Activated CD4-positive, alpha-beta T cell treated with anti-CD3 and anti-CD28 coated beads, Interleukin-2, amount 10 ng/mL, durations not matched to agents 7 days and 5 days (primary cell): ENCODE data around the gene TEX29. TPM values are rescaled to one million over a fixed set of nuclear protein-coding genes. Genes with fewer than 3 reads are reported as not detected.

Experiments
- CTCF ChIA-PET: fragments of 350-600 bp; sonication (Branson Sonifier 250); formaldehyde crosslinking; loops from one replicate; lab custom pipeline; 2021; ENCODE audit warnings: antibody characterized with exemption; lab: Charles Lee
- POLR2A ChIA-PET: fragments of 350-600 bp; sonication (Branson Sonifier 250); formaldehyde crosslinking; loops from one replicate; lab custom pipeline; 2021; ENCODE audit warnings: antibody characterized with exemption; lab: Charles Lee
- DNase-seq: peaks from one replicate; pipeline ENCODE4 v3.0.0-alpha.2; 2020
- H3K27ac Mint-ChIP-seq: one replicate; pipeline ENCODE4 v1.8.0; 2021; ENCODE audit warnings: mild to moderate bottlenecking, moderate library complexity, mixed read lengths
- H3K27me3 Mint-ChIP-seq: one replicate; pipeline ENCODE4 v1.8.0; 2021; ENCODE audit warnings: mixed read lengths
- H3K36me3 Mint-ChIP-seq: one replicate; pipeline ENCODE4 v1.8.0; 2021; ENCODE audit warnings: low read depth, mixed read lengths
- H3K4me1 Mint-ChIP-seq: one replicate; pipeline ENCODE4 v1.8.0; 2021; ENCODE audit warnings: mixed read lengths
- H3K4me3 Mint-ChIP-seq: one replicate; pipeline ENCODE4 v1.8.0; 2021; ENCODE audit warnings: mild to moderate bottlenecking, moderate library complexity, mixed read lengths
- H3K9me3 Mint-ChIP-seq: one replicate; pipeline ENCODE4 v1.8.0; 2021; ENCODE audit warnings: mixed read lengths
- total RNA-seq, 2 experiments: library from RNA; stranded (reverse); gene quantifications; one replicate each; pipeline ENCODE4 v1.2.3, GENCODE V29; 2021

TEX29 gene
- total RNA-seq, 2 experiments from 2014 or later: 0.52 to 0.83 TPM

- Mint-ChIP-seq H3K9me3 (no peaks in the 10 kb centered on the region), H3K27ac (no peak overlapping the region), H3K4me3 (no peak overlapping the region), H3K4me1 (no peaks in the 10 kb centered on the region), H3K27me3 (no peaks in the 10 kb centered on the region), H3K36me3 (no peaks in the 10 kb centered on the region)
- DNase-seq: no peak
- POLR2A ChIA-PET: no interaction called here
- CTCF ChIA-PET: no interaction called here
Measured at GRCh38 chr13:111361046-111361872, 40.8 kb downstream of the TEX29 start.

GRCh38 chr13:111361873-111362648 lies 41.6 kb downstream of the TEX29 start:
- DNase-seq: no peak
- no peaks in the 10 kb centered on the region for H3K36me3 Mint-ChIP-seq
- no peak overlapping the region for H3K4me3 Mint-ChIP-seq
- H3K27me3 Mint-ChIP-seq: no peaks in the 10 kb centered on the region
- H3K9me3 Mint-ChIP-seq: no peaks in the 10 kb centered on the region
- no peaks in the 10 kb centered on the region for H3K4me1 Mint-ChIP-seq
- H3K27ac Mint-ChIP-seq: no peak overlapping the region
- POLR2A ChIA-PET: no interaction called here
- CTCF ChIA-PET: no interaction called here

DNA sequence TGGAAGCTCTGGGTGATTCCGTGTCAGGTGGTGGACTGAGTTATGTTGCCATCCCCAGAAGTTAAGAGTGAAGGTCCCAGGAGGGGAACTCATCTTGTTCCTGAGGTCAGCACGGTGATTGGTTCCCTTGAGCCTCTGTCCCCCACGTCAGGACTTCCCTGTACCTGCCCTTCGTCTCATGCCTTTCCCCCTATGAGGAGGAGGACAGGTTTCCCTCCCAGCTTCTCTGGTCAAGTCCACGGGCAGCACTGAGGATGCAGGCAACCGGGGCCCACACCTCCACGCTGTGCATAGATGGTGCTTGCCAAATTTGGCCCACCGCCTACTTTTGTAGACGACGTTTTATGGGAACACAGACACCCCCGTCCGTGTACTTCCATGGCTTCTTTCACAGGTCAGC lies 42.7 kb downstream of the TEX29 start:
- H3K9me3 Mint-ChIP-seq: no peaks in the 10 kb centered on the region
- DNase-seq: no peak
- H3K4me1 Mint-ChIP-seq: no peaks in the 10 kb centered on the region
- ChIA-PET POLR2A (no interaction called here), CTCF (no interaction called here)
- no peaks in the 10 kb centered on the region for H3K27me3 Mint-ChIP-seq
- H3K4me3 Mint-ChIP-seq: no peak overlapping the region
- no peak overlapping the region for H3K27ac Mint-ChIP-seq
- H3K36me3 Mint-ChIP-seq: no peaks in the 10 kb centered on the region

- Mint-ChIP-seq H3K27ac (no peak overlapping the region), H3K36me3 (no peaks in the 10 kb centered on the region), H3K9me3 (no peaks in the 10 kb centered on the region), H3K4me3 (no peak overlapping the region), H3K4me1 (no peaks in the 10 kb centered on the region), H3K27me3 (no peaks in the 10 kb centered on the region)
- CTCF ChIA-PET: no interaction called here
- DNase-seq: no peak
- POLR2A ChIA-PET: no interaction called here
Measured at GRCh38 chr13:111363591-111363990, 43.1 kb downstream of the TEX29 start.

- ChIA-PET POLR2A (no interaction called here), CTCF (no interaction called here)
- Mint-ChIP-seq H3K27ac (no peak overlapping the region), H3K4me3 (no peak overlapping the region), H3K36me3 (no peaks in the 10 kb centered on the region), H3K9me3 (peaks cover 2% of the 10 kb centered on the region), H3K27me3 (no peaks in the 10 kb centered on the region), H3K4me1 (no peaks in the 10 kb centered on the region)
- no peak for DNase-seq
Measured at GRCh38 chr13:111365149-111366005, 44.9 kb downstream of the TEX29 start.

DNA sequence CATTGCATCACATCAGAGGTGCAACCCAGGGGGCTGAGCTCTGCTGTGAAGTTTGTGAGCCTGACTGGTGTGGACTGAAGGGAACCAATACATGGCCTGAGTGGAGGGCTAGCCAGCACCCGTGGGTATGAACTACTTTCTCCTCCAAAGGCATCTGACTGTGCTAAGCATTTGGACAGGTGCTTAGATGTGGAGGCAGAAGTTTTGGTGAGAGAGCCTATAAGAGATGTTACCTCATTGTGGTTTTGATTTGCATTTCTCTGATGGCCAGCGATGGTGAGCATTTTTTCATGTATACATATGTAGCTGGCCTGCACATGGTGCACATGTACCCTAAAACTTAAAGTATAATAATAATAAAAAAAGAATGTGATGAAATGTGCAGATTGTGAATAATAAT lies 46.9 kb downstream of the TEX29 start:
- CTCF ChIA-PET: no interaction called here
- no peak overlapping the region for H3K27ac Mint-ChIP-seq
- H3K36me3 Mint-ChIP-seq: no peaks in the 10 kb centered on the region
- no peak overlapping the region for H3K4me3 Mint-ChIP-seq
- DNase-seq: no peak
- no peaks in the 10 kb centered on the region for H3K27me3 Mint-ChIP-seq
- no peaks in the 10 kb centered on the region for H3K4me1 Mint-ChIP-seq
- POLR2A ChIA-PET: no interaction called here
- H3K9me3 Mint-ChIP-seq: peaks cover 2% of the 10 kb centered on the region

- no peak overlapping the region for H3K4me3 Mint-ChIP-seq
- POLR2A ChIA-PET: no interaction called here
- H3K4me1 Mint-ChIP-seq: peaks cover 1% of the 10 kb centered on the region
- no peak for DNase-seq
- CTCF ChIA-PET: no interaction called here
- H3K27me3 Mint-ChIP-seq: no peaks in the 10 kb centered on the region
- H3K9me3 Mint-ChIP-seq: peaks cover 2% of the 10 kb centered on the region
- no peak overlapping the region for H3K27ac Mint-ChIP-seq
- H3K36me3 Mint-ChIP-seq: no peaks in the 10 kb centered on the region
Measured at GRCh38 chr13:111368091-111368490, 47.6 kb downstream of the TEX29 start.

DNA sequence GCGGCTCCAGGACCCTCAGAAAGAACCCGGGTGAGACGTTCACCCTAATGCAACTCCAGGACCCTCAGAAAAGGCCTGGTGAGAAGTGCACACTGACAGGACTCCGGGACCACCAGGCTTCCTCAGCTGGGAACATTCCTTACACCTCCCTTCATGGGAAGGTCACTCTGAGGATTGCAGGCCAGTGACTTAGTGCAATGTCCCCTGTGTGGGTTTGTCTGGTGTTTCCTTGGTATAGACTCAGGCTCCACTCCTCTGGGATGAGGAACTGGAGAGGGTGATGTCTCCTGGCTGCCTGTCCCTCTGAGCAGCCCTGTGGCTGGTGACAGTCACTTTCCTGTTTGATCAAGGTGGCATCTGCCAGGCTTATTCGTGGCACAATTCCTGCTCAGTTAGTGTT lies 49.7 kb downstream of the TEX29 start:
- Mint-ChIP-seq H3K36me3 (no peaks in the 10 kb centered on the region), H3K4me3 (no peak overlapping the region), H3K9me3 (peaks cover 2% of the 10 kb centered on the region), H3K4me1 (peaks cover 1% of the 10 kb centered on the region), H3K27ac (no peak overlapping the region), H3K27me3 (no peaks in the 10 kb centered on the region)
- DNase-seq: no peak
- ChIA-PET POLR2A (no interaction called here), CTCF (no interaction called here)

DNA sequence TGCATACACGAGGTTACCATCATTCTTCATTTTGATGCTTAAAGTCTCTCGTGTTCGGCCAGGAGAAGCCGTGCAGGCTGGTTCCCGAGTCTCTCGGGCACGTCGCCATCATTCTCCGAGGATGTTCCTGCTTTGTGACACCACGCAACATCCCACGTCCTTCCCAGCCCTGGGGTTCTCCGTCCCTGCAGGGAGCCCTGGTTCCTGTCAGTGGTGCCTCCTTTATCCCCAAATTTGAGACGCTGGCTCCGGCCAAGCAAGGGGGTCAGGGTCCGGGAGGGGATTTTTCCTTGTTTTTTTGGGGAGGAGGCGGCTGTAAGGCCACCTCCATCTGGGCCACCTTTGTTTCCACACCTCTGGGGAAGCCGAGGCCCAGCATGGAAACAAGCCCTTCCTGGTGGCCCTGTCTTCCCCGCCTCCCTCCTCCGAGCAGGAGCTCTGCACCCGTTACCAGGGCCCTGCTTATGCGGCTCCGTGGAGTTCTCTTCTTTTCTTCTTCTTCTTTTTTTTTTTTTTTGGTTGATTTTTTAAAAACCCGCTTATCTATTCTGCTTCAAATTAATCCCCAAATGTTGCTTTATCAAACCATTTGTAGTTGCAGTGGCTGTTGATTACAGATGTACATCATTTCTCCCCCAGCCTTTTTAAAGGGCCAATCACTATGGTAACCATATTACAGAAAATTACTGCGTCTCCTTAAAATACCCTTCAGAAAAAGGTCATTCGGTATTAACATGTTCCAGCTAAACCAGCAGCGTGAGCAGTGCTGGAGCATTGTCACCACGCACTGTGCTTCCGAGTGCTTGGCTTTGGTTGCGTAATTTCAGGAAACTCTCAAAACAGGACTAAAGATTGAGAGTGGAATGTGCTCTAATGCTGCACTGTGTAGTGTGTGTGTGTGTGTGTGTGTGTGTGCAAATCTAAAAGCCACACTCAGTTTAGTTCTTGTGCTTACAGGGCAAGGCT lies 50.4 kb downstream of the TEX29 start:
- Mint-ChIP-seq H3K4me3 (no peak overlapping the region), H3K4me1 (peaks cover 1% of the 10 kb centered on the region), H3K27me3 (no peaks in the 10 kb centered on the region), H3K27ac (no peak overlapping the region), H3K9me3 (peaks cover 2% of the 10 kb centered on the region), H3K36me3 (no peaks in the 10 kb centered on the region)
- DNase-seq: no peak
- ChIA-PET POLR2A (no interaction called here), CTCF (no interaction called here)

- DNase-seq: no peak
- Mint-ChIP-seq H3K27ac (no peak overlapping the region), H3K4me3 (no peak overlapping the region), H3K27me3 (no peaks in the 10 kb centered on the region), H3K4me1 (peaks cover 1% of the 10 kb centered on the region), H3K9me3 (peaks cover 2% of the 10 kb centered on the region), H3K36me3 (no peaks in the 10 kb centered on the region)
- ChIA-PET POLR2A (no interaction called here), CTCF (no interaction called here)
Measured at GRCh38 chr13:111371720-111372119, 51.3 kb downstream of the TEX29 start.

GRCh38 chr13:111372651-111373425 lies 52.4 kb downstream of the TEX29 start:
- peaks cover 2% of the 10 kb centered on the region for H3K9me3 Mint-ChIP-seq
- POLR2A ChIA-PET: no interaction called here
- no peak overlapping the region for H3K27ac Mint-ChIP-seq
- no peaks in the 10 kb centered on the region for H3K27me3 Mint-ChIP-seq
- peaks cover 1% of the 10 kb centered on the region for H3K4me1 Mint-ChIP-seq
- no peak for DNase-seq
- no peak overlapping the region for H3K4me3 Mint-ChIP-seq
- CTCF ChIA-PET: no interaction called here
- no peaks in the 10 kb centered on the region for H3K36me3 Mint-ChIP-seq
